Peyer's patch (tissue), 4 donors: ENCODE measurements around the gene LEKR1.

ENCODE experiments used
- CTCF ChIP-seq, 6 experiments: fragments of 450-650 bp in 4 of 6; fragments of 200-600 bp in 2 of 6; sonication (generic) in 1 of 6; IDR thresholded peaks; one replicate each; pipeline ENCODE4 v1.5.1; 2017 to 2019; ENCODE audit warnings: antibody characterized with exemption in 6 of 6, mild to moderate bottlenecking in 3 of 6, moderate library complexity in 1 of 6
- POLR2A ChIP-seq, 2 donors: fragments of 450-650 bp; IDR thresholded peaks; one replicate each; pipeline ENCODE4 v1.5.1; 2017; ENCODE audit warnings: antibody characterized with exemption in 2 of 2, mild to moderate bottlenecking in 2 of 2, moderate library complexity in 2 of 2

DNA sequence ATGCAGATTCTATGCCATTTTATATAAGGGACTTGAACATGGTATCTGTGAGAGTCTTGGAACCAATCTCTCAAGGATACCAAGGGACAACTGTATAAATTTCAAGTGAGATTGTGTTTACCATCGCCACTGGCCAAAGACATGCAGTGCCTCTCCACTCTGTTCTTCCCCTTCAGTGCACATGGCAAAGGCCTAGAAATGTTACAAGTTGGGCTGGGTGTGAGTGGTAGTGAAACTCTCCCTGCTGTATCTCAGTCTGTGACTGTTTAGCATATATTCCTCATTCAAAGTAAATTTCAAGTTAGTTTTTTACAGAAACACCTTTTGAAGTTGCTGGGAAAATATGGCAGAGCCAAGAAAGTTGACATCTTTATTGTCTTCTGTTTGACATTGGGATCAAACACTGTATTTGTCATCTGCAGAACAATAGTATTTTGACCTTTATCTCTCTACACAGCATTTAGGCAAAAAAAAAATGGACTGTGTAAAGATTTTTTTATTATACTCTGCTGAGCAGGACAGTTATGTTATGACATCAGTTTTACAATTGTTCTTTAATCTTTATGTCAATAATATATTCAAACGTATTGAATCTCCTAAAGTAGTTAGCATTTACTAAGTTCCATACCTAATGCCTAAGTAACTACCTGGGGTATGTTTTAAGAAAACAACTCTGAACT lies 232.4 kb downstream of the LEKR1 start:
- no peak for TF ChIP-seq POLR2A (IDR thresholded peaks at IDR 0.05)
- TF ChIP-seq CTCF (IDR thresholded peaks at IDR 0.05) = no peak
